HepG2 (cell line): Measurements from ENCODE around the gene PSMD1. TPM values are rescaled to one million over a fixed set of nuclear protein-coding genes. Genes with fewer than 3 reads are reported as not detected.

Source experiments
- CCAR2 ChIP-seq: fragments of 200-400 bp; formaldehyde crosslinking; optimal IDR thresholded peaks from 2 replicates; pipeline ENCODE3; 2018; ENCODE audit warnings: low read depth, mild to moderate bottlenecking, low read length, moderate library complexity
- IKZF5 ChIP-seq: IDR thresholded peaks from 2 replicates; pipeline ENCODE4 v1.6.1; 2018; ENCODE audit warnings: missing genetic modification reagents, mild to moderate bottlenecking, missing compliant biosample characterization
- PHF20 ChIP-seq: sonication (generic); formaldehyde crosslinking; IDR thresholded peaks from 2 replicates; pipeline ENCODE4 v1.5.0; 2020; ENCODE audit warnings: mild to moderate bottlenecking, missing genetic modification reagents
- SIX1 ChIP-seq: sonication (generic); formaldehyde crosslinking; IDR thresholded peaks from 2 replicates; pipeline ENCODE4 v1.4.0; 2020; ENCODE audit warnings: missing genetic modification reagents, borderline replicate concordance
- SNAPC5 ChIP-seq: sonication (generic); formaldehyde crosslinking; IDR thresholded peaks from 2 replicates; pipeline ENCODE4 v1.8.1; 2023; ENCODE audit warnings: mild to moderate bottlenecking, missing genetic modification reagents, borderline replicate concordance
- ZBTB33 ChIP-seq: sonication (generic); formaldehyde crosslinking; IDR thresholded peaks from 2 replicates; pipeline ENCODE4 v1.4.0; 2020; ENCODE audit warnings: missing genetic modification reagents
- ZNF407 ChIP-seq: sonication (generic); formaldehyde crosslinking; IDR thresholded peaks from one replicate; pipeline ENCODE4 v1.5.1; 2020; ENCODE audit warnings: mild to moderate bottlenecking, missing genetic modification reagents; ENCODE audit errors: not compliant biosample characterization
- ZNF556 ChIP-seq: sonication (generic); formaldehyde crosslinking; IDR thresholded peaks from 2 replicates; pipeline ENCODE4 v1.4.0; 2020; ENCODE audit warnings: mild to moderate bottlenecking, missing genetic modification reagents, borderline replicate concordance
- ZNF704 ChIP-seq: sonication (generic); formaldehyde crosslinking; IDR thresholded peaks from 2 replicates; pipeline ENCODE4 v1.8.1; 2023; ENCODE audit warnings: mild to moderate bottlenecking, inconsistent platforms, moderate library complexity, missing genetic modification reagents, borderline replicate concordance
- ZNF710 ChIP-seq: sonication (generic); formaldehyde crosslinking; IDR thresholded peaks from 2 replicates; pipeline ENCODE4 v1.5.0; 2020; ENCODE audit warnings: mild to moderate bottlenecking, missing genetic modification reagents, borderline replicate concordance
- ZNF891 ChIP-seq: sonication (generic); formaldehyde crosslinking; IDR thresholded peaks from 2 replicates; pipeline ENCODE4 v1.5.0; 2020; ENCODE audit warnings: mild to moderate bottlenecking, missing genetic modification reagents
- polyA plus RNA-seq, 8 experiments: library from polyadenylated mRNA; depleted of rRNA in 3 of 8; stranded (reverse) in 7 of 8; unstranded in 1 of 8; fragments of >200 nt; fragmentation: Illumina TruSeq in 4 of 8; extraction: Trizol in 4 of 8; gene quantifications; 2 replicates each; pipeline versions ENCODE4 v1.2.1 to v1.2.3, GENCODE V29; 2011 to 2016; ENCODE audit warnings: low read depth in 4 of 8, missing spikeins in 1 of 8, mixed read lengths in 1 of 8; ENCODE audit not compliant: insufficient read depth in 1 of 8
- total RNA-seq, 5 experiments: library from RNA; depleted of rRNA; stranded (reverse); fragments of >200 nt; fragmentation: Illumina TruSeq; extraction: Trizol; gene quantifications; 2 replicates each; pipeline ENCODE4 v1.2.3, GENCODE V29; 2016; ENCODE audit warnings: low read depth in 1 of 5

Gene PSMD1
- total and polyA plus RNA-seq, 2 of the 13 experiments (the other 11 are each of a cell fraction or from before 2014, with no cell fraction given) = 136 to 191 TPM

- TF ChIP-seq ZNF704 (peak; percentile 93), ZBTB33 (peak; percentile 74), SIX1 (CRISPR knock-in tag) (0 out of 2 replicates have a peak, but pooled peaks have one; percentile 7), CCAR2 (peak; percentile 77), SNAPC5 (CRISPR knock-in tag) (peak; percentile 58; the same call in 1 of the 2 replicates), IKZF5 (CRISPR knock-in tag) (peak; percentile 90), PHF20 (CRISPR knock-in tag) (peak; percentile 67), ZNF407 (CRISPR knock-in tag) (peak; percentile 86), ZNF710 (CRISPR knock-in tag) (0 out of 2 replicates have a peak, but pooled peaks have one; percentile 53), ZNF891 (CRISPR knock-in tag) (peak; percentile 74), ZNF556 (CRISPR knock-in tag) (peak; percentile 97)
Observed at GRCh38 chr2:231052494-231053451, 3.9 kb upstream of the PSMD1 start (continued).
